Measurements from ENCODE around the gene ARGLU1.

Gene ARGLU1

DNA sequence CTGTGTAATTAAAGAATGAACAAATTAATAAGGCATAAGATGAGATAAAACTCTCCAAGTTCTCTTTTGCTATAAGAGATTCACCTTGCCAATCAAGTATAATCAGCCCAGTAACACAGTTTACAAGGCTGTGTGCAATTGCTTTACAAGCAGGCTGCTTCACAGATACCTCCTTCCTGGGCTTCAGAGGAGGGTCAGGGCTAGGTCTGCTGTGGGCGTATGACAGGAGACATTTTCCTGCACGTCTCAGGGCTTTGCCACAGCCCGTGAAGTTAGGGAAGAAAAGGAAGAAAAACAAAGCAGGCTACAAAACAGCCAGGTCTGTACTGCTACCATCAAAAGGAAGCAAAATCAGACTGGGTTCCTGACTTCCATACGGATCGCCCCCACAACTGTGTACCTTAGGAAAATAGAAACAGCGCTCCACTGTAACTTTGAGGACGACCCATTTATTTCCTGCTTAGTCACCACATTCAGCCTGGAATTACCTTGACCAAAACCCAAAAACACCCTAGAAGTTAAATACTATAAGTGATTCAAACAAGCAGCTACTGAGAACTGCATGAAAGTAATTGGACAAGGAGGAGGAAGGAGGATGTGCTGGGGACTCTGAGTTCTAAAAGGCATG, 44.9 kb downstream of the ARGLU1 start:
- no peaks in the 10 kb centered on the region for H3K4me1 ChIP-seq (ENCODE audit: control insufficient read depth in 1 of 2, insufficient read depth in 1 of 2, low read depth in 1 of 2, low read length in 1 of 2)
- H3K27me3 ChIP-seq = peaks cover 62% of the 10 kb centered on the region
- no peak for TF ChIP-seq CTCF (IDR thresholded peaks at IDR 0.05)
- H3K4me3 ChIP-seq (ENCODE audit: low read depth in 1 of 2, low read length in 1 of 2) = no peak overlapping the region
- H3K36me3 ChIP-seq = no peaks in the 10 kb centered on the region
- no peaks in the 10 kb centered on the region for H3K9me3 ChIP-seq
- no peak overlapping the region for H3K27ac ChIP-seq

DNA sequence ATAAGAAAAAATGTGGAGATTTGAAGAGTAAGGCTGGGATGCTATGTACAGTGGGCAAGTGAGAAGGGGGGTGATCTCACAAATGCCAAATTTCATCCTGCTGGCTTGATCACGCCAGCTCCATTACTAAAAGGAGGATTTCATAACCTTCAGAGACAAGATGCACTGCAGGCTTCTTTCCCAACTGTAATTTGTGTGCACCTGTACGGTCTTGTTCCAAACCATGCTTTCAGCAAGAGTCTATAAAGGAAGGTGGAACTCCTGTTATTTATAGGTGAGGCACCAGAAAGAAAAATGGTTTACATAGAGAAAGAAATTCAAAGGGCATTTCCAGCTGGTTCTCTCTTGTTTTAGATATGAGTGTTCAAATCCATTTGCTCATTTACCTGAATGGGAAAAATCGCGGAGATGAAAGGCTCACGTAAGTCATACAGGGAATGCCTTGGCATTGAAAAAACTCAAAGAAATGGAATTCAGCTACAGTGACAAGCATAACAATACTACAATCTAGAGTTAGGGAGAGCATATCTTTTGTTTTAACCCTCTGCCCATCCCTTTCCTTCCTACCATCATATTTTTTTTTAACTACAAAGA, 45.7 kb downstream of the ARGLU1 start:
- peaks cover 54% of the 10 kb centered on the region for H3K27me3 ChIP-seq
- H3K9me3 ChIP-seq = no peaks in the 10 kb centered on the region
- H3K4me3 ChIP-seq (ENCODE audit: low read depth in 1 of 2, low read length in 1 of 2) = no peak overlapping the region
- H3K4me1 ChIP-seq (ENCODE audit: control insufficient read depth in 1 of 2, insufficient read depth in 1 of 2, low read depth in 1 of 2, low read length in 1 of 2) = no peaks in the 10 kb centered on the region
- H3K36me3 ChIP-seq = no peaks in the 10 kb centered on the region
- H3K27ac ChIP-seq = no peak overlapping the region
- no peak for TF ChIP-seq CTCF (IDR thresholded peaks at IDR 0.05)

GRCh38 chr13:106521095-106521799, 46.7 kb downstream of the ARGLU1 start:
- H3K4me3 ChIP-seq (ENCODE audit: low read depth in 1 of 2, low read length in 1 of 2) = no peak overlapping the region
- H3K27me3 ChIP-seq = peaks cover 58% of the 10 kb centered on the region
- H3K36me3 ChIP-seq = no peaks in the 10 kb centered on the region
- no peak for TF ChIP-seq CTCF (IDR thresholded peaks at IDR 0.05)
- H3K4me1 ChIP-seq (ENCODE audit: control insufficient read depth in 1 of 2, insufficient read depth in 1 of 2, low read depth in 1 of 2, low read length in 1 of 2) = no peaks in the 10 kb centered on the region
- H3K9me3 ChIP-seq = no peaks in the 10 kb centered on the region
- no peak overlapping the region for H3K27ac ChIP-seq

GRCh38 chr13:106520251-106521054, 47.5 kb downstream of the ARGLU1 start:
- no peak for TF ChIP-seq CTCF (IDR thresholded peaks at IDR 0.05)
- Histone ChIP-seq H3K4me3 (ENCODE audit: low read depth in 1 of 2, low read length in 1 of 2) (no peak overlapping the region), H3K9me3 (no peaks in the 10 kb centered on the region), H3K27ac (no peak overlapping the region), H3K36me3 (no peaks in the 10 kb centered on the region), H3K27me3 (peaks cover 56% of the 10 kb centered on the region), H3K4me1 (ENCODE audit: control insufficient read depth in 1 of 2, insufficient read depth in 1 of 2, low read depth in 1 of 2, low read length in 1 of 2) (no peaks in the 10 kb centered on the region)

DNA sequence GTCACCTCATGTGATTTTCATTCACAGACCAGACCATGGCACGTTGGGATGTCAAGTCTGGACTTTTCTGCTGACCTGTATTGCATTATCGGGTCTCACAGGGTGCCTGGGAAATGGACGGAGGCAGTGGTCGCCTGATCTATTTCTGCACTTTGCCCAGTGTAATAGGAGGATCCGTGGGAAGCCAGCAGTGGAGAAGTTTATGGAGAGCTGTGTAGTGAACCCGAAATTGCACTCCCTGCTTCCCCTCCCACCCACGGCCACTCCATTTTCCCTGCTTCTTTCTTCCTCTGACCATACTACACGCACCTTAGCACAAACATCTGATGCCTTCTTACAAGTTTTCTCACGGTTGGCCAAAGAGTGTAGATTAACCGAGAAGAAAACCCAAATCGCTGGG, 49.4 kb downstream of the ARGLU1 start:
- H3K36me3 ChIP-seq = no peaks in the 10 kb centered on the region
- no peak for TF ChIP-seq CTCF (IDR thresholded peaks at IDR 0.05)
- no peak overlapping the region for H3K4me3 ChIP-seq (ENCODE audit: low read depth in 1 of 2, low read length in 1 of 2)
- no peaks in the 10 kb centered on the region for H3K9me3 ChIP-seq
- no peak overlapping the region for H3K27ac ChIP-seq
- peaks cover 38% of the 10 kb centered on the region for H3K27me3 ChIP-seq
- no peaks in the 10 kb centered on the region for H3K4me1 ChIP-seq (ENCODE audit: control insufficient read depth in 1 of 2, insufficient read depth in 1 of 2, low read depth in 1 of 2, low read length in 1 of 2)

All from neutrophil (primary cell).